HepG2 (cell line): ENCODE results near the gene TMBIM1. TPM values are rescaled to one million over a fixed set of nuclear protein-coding genes. Genes with fewer than 3 reads are reported as not detected.

Source experiments
- ARNT2 ChIP-seq: sonication (generic); formaldehyde crosslinking; IDR thresholded peaks from 2 replicates; pipeline ENCODE4 v1.8.0; 2022; ENCODE audit warnings: mild to moderate bottlenecking, low read depth, missing genetic modification reagents, moderate library complexity
- ARNTL ChIP-seq: sonication (generic); formaldehyde crosslinking; IDR thresholded peaks from 2 replicates; pipeline ENCODE4 v1.4.0; 2020; ENCODE audit warnings: mild to moderate bottlenecking, missing genetic modification reagents
- ATF1 ChIP-seq: IDR thresholded peaks from 2 replicates; pipeline ENCODE4 v1.6.1; 2016; ENCODE audit warnings: mild to moderate bottlenecking, control low read depth
- FOXK1 ChIP-seq: sonication (generic); formaldehyde crosslinking; IDR thresholded peaks from 2 replicates; pipeline ENCODE4 v1.4.0; 2020; ENCODE audit warnings: low read depth, missing genetic modification reagents, borderline replicate concordance
- GATAD2A ChIP-seq: IDR thresholded peaks from 2 replicates; pipeline ENCODE4 v1.6.1; 2016
- GFI1 ChIP-seq: sonication (generic); formaldehyde crosslinking; IDR thresholded peaks from 2 replicates; pipeline ENCODE4 v1.5.0; 2020; ENCODE audit warnings: missing genetic modification reagents, mild to moderate bottlenecking, borderline replicate concordance
- HNRNPL ChIP-seq: fragments of 200-400 bp; formaldehyde crosslinking; IDR thresholded peaks from 2 replicates; pipeline ENCODE4 v1.6.1; 2017; ENCODE audit warnings: mild to moderate bottlenecking, low read depth, low read length
- KDM3A ChIP-seq: IDR thresholded peaks from 2 replicates; pipeline ENCODE4 v1.6.1; 2018; ENCODE audit warnings: low read depth, missing compliant biosample characterization
- MED13 ChIP-seq: sonication (generic); formaldehyde crosslinking; IDR thresholded peaks from 2 replicates; pipeline ENCODE4 v1.5.0; 2020; ENCODE audit warnings: missing genetic modification reagents
- NFATC3 ChIP-seq: sonication (generic); formaldehyde crosslinking; IDR thresholded peaks from 2 replicates; pipeline ENCODE4 v1.5.1; 2020; ENCODE audit warnings: mild to moderate bottlenecking, missing genetic modification reagents
- NR0B2 ChIP-seq: sonication (generic); formaldehyde crosslinking; IDR thresholded peaks from 2 replicates; pipeline ENCODE4 v1.4.0; 2020; ENCODE audit warnings: mild to moderate bottlenecking, missing genetic modification reagents
- PATZ1 ChIP-seq: sonication (generic); formaldehyde crosslinking; IDR thresholded peaks from 2 replicates; pipeline ENCODE4 v1.4.0; 2020; ENCODE audit warnings: missing genetic modification reagents
- POLR2A ChIP-seq, 2 experiments: IDR thresholded peaks; 2 replicates each; pipeline ENCODE4 v1.6.1; 2011; ENCODE audit warnings: low read depth in 2 of 2, low read length in 2 of 2, mild to moderate bottlenecking in 1 of 2, moderate library complexity in 1 of 2; ENCODE audit not compliant: insufficient read depth in 1 of 2
- SMARCE1 ChIP-seq: fragments of 450-650 bp; IDR thresholded peaks from 2 replicates; pipeline ENCODE4 v1.6.1; 2017; ENCODE audit warnings: borderline replicate concordance
- SRF ChIP-seq: IDR thresholded peaks from 2 replicates; pipeline ENCODE4 v1.6.1; 2011; ENCODE audit warnings: mild to moderate bottlenecking, low read depth, low read length, moderate library complexity
- TGIF2 ChIP-seq: IDR thresholded peaks from 2 replicates; pipeline ENCODE4 v1.6.1; 2016; ENCODE audit warnings: control low read depth, missing compliant biosample characterization
- TIGD3 ChIP-seq: sonication (generic); formaldehyde crosslinking; IDR thresholded peaks from 2 replicates; pipeline ENCODE4 v1.5.1; 2020; ENCODE audit warnings: mild to moderate bottlenecking, missing genetic modification reagents, borderline replicate concordance
- ZC3H4 ChIP-seq: sonication (generic); formaldehyde crosslinking; IDR thresholded peaks from 2 replicates; pipeline ENCODE4 v1.4.0; 2020; ENCODE audit warnings: missing genetic modification reagents, borderline replicate concordance
- ZNF124 ChIP-seq: sonication (generic); formaldehyde crosslinking; IDR thresholded peaks from 2 replicates; pipeline ENCODE4 v1.4.0; 2020; ENCODE audit warnings: missing genetic modification reagents
- ZNF382 ChIP-seq: sonication (generic); formaldehyde crosslinking; IDR thresholded peaks from 2 replicates; pipeline ENCODE4 v1.5.0; 2020; ENCODE audit warnings: missing genetic modification reagents, mild to moderate bottlenecking, borderline replicate concordance
- ZNF510 ChIP-seq: sonication (generic); formaldehyde crosslinking; IDR thresholded peaks from 2 replicates; pipeline ENCODE4 v1.4.0; 2020; ENCODE audit warnings: low read depth, mild to moderate bottlenecking, missing genetic modification reagents
- ZNF547 ChIP-seq: sonication (generic); formaldehyde crosslinking; IDR thresholded peaks from 2 replicates; pipeline ENCODE4 v1.5.1; 2020; ENCODE audit warnings: mild to moderate bottlenecking, missing genetic modification reagents
- ZNF75D ChIP-seq: sonication (generic); formaldehyde crosslinking; IDR thresholded peaks from 2 replicates; pipeline ENCODE4 v1.8.1; 2023; ENCODE audit warnings: missing genetic modification reagents, mild to moderate bottlenecking, borderline replicate concordance
- polyA plus RNA-seq, 8 experiments: library from polyadenylated mRNA; depleted of rRNA in 3 of 8; stranded (reverse) in 7 of 8; unstranded in 1 of 8; fragments of >200 nt; fragmentation: Illumina TruSeq in 4 of 8; extraction: Trizol in 4 of 8; gene quantifications; 2 replicates each; pipeline versions ENCODE4 v1.2.1 to v1.2.3, GENCODE V29; 2011 to 2016; ENCODE audit warnings: low read depth in 4 of 8, missing spikeins in 1 of 8, mixed read lengths in 1 of 8; ENCODE audit not compliant: insufficient read depth in 1 of 8
- total RNA-seq, 5 experiments: library from RNA; depleted of rRNA; stranded (reverse); fragments of >200 nt; fragmentation: Illumina TruSeq; extraction: Trizol; gene quantifications; 2 replicates each; pipeline ENCODE4 v1.2.3, GENCODE V29; 2016; ENCODE audit warnings: low read depth in 1 of 5
- TF ChIP-seq, protein P1 (sequence below): sonication (generic); formaldehyde crosslinking; conservative IDR thresholded peaks from 2 replicates; pipeline ENCODE4 v1.8.1; 2023; ENCODE audit warnings: missing genetic modification reagents
- TF ChIP-seq, protein P2 (sequence below): sonication (generic); formaldehyde crosslinking; IDR thresholded peaks from 2 replicates; pipeline ENCODE4 v1.4.0; 2020; ENCODE audit warnings: missing genetic modification reagents

TMBIM1 gene
- total and polyA plus RNA-seq, 2 of the 13 experiments (the other 11 are each of a cell fraction or from before 2014, with no cell fraction given): 127 to 139 TPM

DNA sequence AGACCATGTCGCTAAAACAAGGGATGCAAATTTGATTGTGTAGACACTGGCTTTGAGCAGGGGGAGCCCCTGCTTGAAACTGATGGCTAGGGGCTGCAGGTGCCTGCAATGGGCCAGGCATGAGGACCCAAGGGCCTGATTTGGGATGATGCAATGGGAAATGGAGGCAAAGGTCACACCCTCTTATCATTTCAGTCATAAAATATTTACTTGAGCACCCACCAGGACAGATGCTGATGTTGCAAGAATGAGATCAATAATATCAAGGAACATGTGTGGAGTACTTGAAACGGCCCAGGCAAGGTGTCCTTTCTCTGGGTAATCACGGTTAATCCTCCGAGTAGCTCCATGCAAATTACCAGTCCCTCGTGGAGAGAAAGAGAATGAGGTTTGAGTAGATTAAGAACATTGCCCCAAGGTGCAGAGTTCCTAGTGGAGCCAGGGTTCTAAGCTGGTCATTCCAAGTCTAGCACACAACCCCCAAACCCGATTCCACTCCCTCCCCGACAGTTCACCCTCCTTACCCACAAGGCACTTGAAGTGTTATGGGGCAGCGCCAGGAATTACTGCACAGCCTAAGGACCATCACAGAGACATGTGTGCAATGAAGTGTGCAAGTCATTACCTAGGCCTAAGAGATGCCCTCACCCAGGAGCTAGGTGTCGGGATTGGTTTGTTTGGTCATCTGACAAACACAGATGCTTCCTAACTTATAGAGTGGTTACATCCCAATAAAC is 14.0 kb upstream of the TMBIM1 start (continued):
- TF ChIP-seq PATZ1 (CRISPR knock-in tag) (0 out of 2 replicates have a peak, but pooled peaks have one; percentile 30), ZNF124 (CRISPR knock-in tag) (no peak), ZC3H4 (no peak), SRF (no peak), ZNF547 (CRISPR knock-in tag) (no peak), POLR2A (IDR thresholded peaks at IDR 0.05; ENCODE audit: insufficient read depth in 1 of 2, low read depth in 2 of 2, low read length in 2 of 2) (no peak), FOXK1 (CRISPR knock-in tag) (no peak), ATF1 (CRISPR knock-in tag) (no peak), MED13 (CRISPR knock-in tag) (no peak), ZNF75D (CRISPR knock-in tag) (no peak), ARNTL (CRISPR knock-in tag) (no peak), ZNF382 (no peak), KDM3A (CRISPR knock-in tag) (no peak), NR0B2 (no peak), GATAD2A (CRISPR knock-in tag) (peak; percentile 76), SMARCE1 (no peak), GFI1 (no peak), ARNT2 (CRISPR knock-in tag) (no peak), HNRNPL (no peak), ZNF510 (CRISPR knock-in tag) (no peak), TGIF2 (CRISPR knock-in tag) (no peak), NFATC3 (CRISPR knock-in tag) (no peak), TIGD3 (CRISPR knock-in tag) (0 out of 2 replicates have a peak, but pooled peaks have one; percentile 30)
- TF ChIP-seq, protein P1, sequence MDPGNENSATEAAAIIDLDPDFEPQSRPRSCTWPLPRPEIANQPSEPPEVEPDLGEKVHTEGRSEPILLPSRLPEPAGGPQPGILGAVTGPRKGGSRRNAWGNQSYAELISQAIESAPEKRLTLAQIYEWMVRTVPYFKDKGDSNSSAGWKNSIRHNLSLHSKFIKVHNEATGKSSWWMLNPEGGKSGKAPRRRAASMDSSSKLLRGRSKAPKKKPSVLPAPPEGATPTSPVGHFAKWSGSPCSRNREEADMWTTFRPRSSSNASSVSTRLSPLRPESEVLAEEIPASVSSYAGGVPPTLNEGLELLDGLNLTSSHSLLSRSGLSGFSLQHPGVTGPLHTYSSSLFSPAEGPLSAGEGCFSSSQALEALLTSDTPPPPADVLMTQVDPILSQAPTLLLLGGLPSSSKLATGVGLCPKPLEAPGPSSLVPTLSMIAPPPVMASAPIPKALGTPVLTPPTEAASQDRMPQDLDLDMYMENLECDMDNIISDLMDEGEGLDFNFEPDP (CRISPR knock-in tag): no peak
- TF ChIP-seq, protein P2, sequence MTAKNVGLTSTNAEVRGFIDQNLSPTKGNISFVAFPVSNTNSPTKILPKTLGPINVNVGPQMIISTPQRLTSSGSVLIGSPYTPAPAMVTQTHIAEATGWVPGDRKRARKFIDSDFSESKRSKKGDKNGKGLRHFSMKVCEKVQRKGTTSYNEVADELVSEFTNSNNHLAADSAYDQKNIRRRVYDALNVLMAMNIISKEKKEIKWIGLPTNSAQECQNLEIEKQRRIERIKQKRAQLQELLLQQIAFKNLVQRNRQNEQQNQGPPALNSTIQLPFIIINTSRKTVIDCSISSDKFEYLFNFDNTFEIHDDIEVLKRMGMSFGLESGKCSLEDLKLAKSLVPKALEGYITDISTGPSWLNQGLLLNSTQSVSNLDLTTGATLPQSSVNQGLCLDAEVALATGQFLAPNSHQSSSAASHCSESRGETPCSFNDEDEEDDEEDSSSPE (CRISPR knock-in tag): no peak
